HL-60 (cell line): Measurements from ENCODE around the gene TMEM123.

Experiments
- DNase-seq, 2 experiments: peaks; one replicate each; pipeline ENCODE4 v3.0.0-alpha.2; 2010 to 2020; ENCODE audit warnings: low read depth in 1 of 2, low spot score in 1 of 2
- H3K27ac ChIP-seq: fragments of 250-450 bp; sonication (Bioruptor Pico); replicated peaks from 2 replicates; pipeline ENCODE4 v1.5.1; 2020; ENCODE audit warnings: mild to moderate bottlenecking, moderate library complexity
- H3K27me3 ChIP-seq: fragments of 250-450 bp; sonication (Bioruptor Pico); 2 replicates; pipeline ENCODE4 v1.5.1; 2021; ENCODE audit warnings: mild to moderate bottlenecking, moderate library complexity; ENCODE audit not compliant: insufficient read depth, poor library complexity, severe bottlenecking
- H3K4me3 ChIP-seq: replicated peaks from 2 replicates; pipeline ENCODE4 v1.5.1; 2011; ENCODE audit warnings: mild to moderate bottlenecking, control low read depth, low read length; ENCODE audit not compliant: insufficient read depth
- GABPA ChIP-seq: IDR thresholded peaks from 2 replicates; pipeline ENCODE4 v1.6.1; 2012; ENCODE audit warnings: low read depth
- POLR2AphosphoS5 ChIP-seq: IDR thresholded peaks from 2 replicates; pipeline ENCODE4 v1.6.1; 2012; ENCODE audit warnings: low read depth
- SPI1 ChIP-seq: IDR thresholded peaks from 2 replicates; pipeline ENCODE4 v1.6.1; 2012; ENCODE audit warnings: low read depth, mild to moderate bottlenecking, borderline replicate concordance
- TF ChIP-seq, protein P1 (sequence below): IDR thresholded peaks from one replicate; pipeline ENCODE4 v1.5.1; 2011; ENCODE audit warnings: low read length, control low read depth, inconsistent platforms; ENCODE audit not compliant: insufficient read depth
- TF ChIP-seq, protein P2 (sequence below): IDR thresholded peaks from 2 replicates; pipeline ENCODE4 v1.6.1; 2012; ENCODE audit warnings: low read depth; ENCODE audit not compliant: insufficient replicate concordance

TMEM123 gene

DNA sequence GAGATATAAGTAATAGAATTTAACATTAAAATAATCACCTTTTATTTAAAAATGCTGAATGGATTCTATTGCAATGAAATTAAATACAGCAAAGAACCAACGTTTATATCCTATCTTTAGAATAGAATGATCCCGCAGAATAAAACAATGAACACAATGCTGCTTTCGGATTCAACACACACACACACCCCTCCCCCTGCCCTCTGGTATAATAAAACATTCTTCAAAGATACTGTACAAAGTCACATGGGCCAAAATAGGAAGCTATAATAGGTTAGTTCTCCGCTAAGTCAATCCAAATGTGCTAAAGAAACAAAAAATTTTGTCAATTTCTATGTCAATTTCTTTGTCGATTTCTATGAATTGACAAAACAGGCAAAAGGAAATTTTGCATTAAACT, 47.1 kb downstream of the TMEM123 start:
- DNase-seq = no peak
- no peak overlapping the region for H3K4me3 ChIP-seq
- H3K27ac ChIP-seq = no peak overlapping the region
- TF ChIP-seq, protein P1, sequence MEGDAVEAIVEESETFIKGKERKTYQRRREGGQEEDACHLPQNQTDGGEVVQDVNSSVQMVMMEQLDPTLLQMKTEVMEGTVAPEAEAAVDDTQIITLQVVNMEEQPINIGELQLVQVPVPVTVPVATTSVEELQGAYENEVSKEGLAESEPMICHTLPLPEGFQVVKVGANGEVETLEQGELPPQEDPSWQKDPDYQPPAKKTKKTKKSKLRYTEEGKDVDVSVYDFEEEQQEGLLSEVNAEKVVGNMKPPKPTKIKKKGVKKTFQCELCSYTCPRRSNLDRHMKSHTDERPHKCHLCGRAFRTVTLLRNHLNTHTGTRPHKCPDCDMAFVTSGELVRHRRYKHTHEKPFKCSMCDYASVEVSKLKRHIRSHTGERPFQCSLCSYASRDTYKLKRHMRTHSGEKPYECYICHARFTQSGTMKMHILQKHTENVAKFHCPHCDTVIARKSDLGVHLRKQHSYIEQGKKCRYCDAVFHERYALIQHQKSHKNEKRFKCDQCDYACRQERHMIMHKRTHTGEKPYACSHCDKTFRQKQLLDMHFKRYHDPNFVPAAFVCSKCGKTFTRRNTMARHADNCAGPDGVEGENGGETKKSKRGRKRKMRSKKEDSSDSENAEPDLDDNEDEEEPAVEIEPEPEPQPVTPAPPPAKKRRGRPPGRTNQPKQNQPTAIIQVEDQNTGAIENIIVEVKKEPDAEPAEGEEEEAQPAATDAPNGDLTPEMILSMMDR = no peak
- TF ChIP-seq GABPA (no peak), POLR2AphosphoS5 (no peak), SPI1 (no peak)
- TF ChIP-seq, protein P2, sequence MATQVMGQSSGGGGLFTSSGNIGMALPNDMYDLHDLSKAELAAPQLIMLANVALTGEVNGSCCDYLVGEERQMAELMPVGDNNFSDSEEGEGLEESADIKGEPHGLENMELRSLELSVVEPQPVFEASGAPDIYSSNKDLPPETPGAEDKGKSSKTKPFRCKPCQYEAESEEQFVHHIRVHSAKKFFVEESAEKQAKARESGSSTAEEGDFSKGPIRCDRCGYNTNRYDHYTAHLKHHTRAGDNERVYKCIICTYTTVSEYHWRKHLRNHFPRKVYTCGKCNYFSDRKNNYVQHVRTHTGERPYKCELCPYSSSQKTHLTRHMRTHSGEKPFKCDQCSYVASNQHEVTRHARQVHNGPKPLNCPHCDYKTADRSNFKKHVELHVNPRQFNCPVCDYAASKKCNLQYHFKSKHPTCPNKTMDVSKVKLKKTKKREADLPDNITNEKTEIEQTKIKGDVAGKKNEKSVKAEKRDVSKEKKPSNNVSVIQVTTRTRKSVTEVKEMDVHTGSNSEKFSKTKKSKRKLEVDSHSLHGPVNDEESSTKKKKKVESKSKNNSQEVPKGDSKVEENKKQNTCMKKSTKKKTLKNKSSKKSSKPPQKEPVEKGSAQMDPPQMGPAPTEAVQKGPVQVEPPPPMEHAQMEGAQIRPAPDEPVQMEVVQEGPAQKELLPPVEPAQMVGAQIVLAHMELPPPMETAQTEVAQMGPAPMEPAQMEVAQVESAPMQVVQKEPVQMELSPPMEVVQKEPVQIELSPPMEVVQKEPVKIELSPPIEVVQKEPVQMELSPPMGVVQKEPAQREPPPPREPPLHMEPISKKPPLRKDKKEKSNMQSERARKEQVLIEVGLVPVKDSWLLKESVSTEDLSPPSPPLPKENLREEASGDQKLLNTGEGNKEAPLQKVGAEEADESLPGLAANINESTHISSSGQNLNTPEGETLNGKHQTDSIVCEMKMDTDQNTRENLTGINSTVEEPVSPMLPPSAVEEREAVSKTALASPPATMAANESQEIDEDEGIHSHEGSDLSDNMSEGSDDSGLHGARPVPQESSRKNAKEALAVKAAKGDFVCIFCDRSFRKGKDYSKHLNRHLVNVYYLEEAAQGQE = no peak
- H3K27me3 ChIP-seq = no peaks in the 10 kb centered on the region

DNA sequence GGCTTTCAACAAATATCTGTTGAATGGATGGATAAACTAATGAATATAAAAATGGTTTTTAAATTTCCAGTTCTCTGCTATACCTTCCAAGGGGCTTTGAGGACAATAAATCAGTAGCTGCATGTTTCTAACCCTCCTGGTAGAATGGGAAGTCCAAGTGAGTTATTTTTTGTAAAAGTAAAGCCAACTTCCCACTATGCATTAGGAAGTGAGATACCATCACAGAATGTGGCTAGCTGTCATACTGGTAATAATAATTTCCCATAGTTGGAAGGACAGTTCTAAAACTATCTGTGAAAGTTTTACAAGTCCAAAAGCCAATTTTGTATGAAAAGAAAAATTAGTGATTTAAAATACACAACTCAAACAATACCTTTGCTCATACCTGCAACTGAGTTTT, 50.0 kb downstream of the TMEM123 start:
- DNase-seq = peak in 1 of 2 experiments; percentile 18
- H3K27ac ChIP-seq = no peak overlapping the region
- TF ChIP-seq, protein P1 = no peak
- TF ChIP-seq, protein P2 = no peak
- TF ChIP-seq SPI1 (no peak), POLR2AphosphoS5 (no peak), GABPA (no peak)
- H3K4me3 ChIP-seq = no peak overlapping the region
- H3K27me3 ChIP-seq = no peaks in the 10 kb centered on the region

DNA sequence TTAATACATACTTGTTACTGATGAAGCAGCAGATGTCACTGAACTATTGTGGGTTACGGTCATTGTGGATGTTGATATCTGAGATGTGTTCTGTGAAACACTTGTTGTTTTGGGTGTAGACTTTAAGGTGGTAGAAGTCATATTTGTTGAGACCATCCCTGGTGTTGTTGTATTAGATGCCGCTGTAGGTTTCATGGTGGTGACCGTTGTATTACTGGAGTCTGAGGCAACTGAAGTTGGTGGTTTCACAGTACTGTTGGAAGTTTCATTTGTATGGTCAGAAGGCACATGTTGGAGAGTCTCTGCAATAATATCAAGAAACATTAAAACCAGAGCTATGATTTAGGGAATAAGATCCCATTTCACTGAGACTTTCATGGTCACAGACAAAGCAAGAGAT, 50.7 kb downstream of the TMEM123 start:
- TF ChIP-seq GABPA (no peak), SPI1 (no peak), POLR2AphosphoS5 (no peak)
- TF ChIP-seq, protein P1 = no peak
- TF ChIP-seq, protein P2 = no peak
- Histone ChIP-seq H3K27ac (no peak overlapping the region), H3K27me3 (no peaks in the 10 kb centered on the region), H3K4me3 (no peak overlapping the region)
- DNase-seq = no peak
